ENCODE measurements around the gene KCNH8. TPM values are rescaled to one million over a fixed set of nuclear protein-coding genes. Genes with fewer than 3 reads are reported as not detected.

Gene KCNH8
- total and polyA plus RNA-seq, 10 of the 15 experiments (the other 5 are each of a cell fraction or from before 2014, with no cell fraction given), result under 0.01 to 0.18 (median 0.07) TPM; not detected in 2

GRCh38 chr3:19428729-19429128, 280.4 kb downstream of the KCNH8 start:
- in situ Hi-C loops (cut with MboI), result no loop called here
- ChIA-PET POLR2A (no interaction called here), RAD21 (ENCODE audit: unreplicated experiment) (no interaction called here), SMC1A (ENCODE audit: uncharacterized antibody, unreplicated experiment) (no interaction called here), CTCF (no interaction called here)
- WGBS (ENCODE audit: insufficient coverage, insufficient replicate concordance, low lambda C conversion rate, missing lambda C conversion rate), result 56% methylated on average over 7 of the region's 7 CpGs
- Histone ChIP-seq H3K9me3 (replicated peaks; ENCODE audit: control insufficient read depth, insufficient read depth, low read length) (no peaks in the 10 kb centered on the region; the same call in 2 of the 3 replicates), H3K27ac (ENCODE audit: control insufficient read depth, insufficient read depth) (no peak overlapping the region), H3K4me3 (no peak overlapping the region), H2AFZ (ENCODE audit: control insufficient read depth, low read depth, low read length) (no peak overlapping the region), H3K27me3 (replicated peaks in 1 of 2; ENCODE audit: control insufficient read depth in 2 of 2, insufficient read depth in 2 of 2, low read length in 1 of 2) (no peaks in the 10 kb centered on the region), H3K4me1 (ENCODE audit: control insufficient read depth, insufficient read depth, low read length) (no peaks in the 10 kb centered on the region), H3K9ac (ENCODE audit: control insufficient read depth, insufficient read depth, low read length) (no peak overlapping the region), H4K20me1 (ENCODE audit: control insufficient read depth, insufficient read depth) (no peaks in the 10 kb centered on the region), H3K36me3 (ENCODE audit: control insufficient read depth in 2 of 2, insufficient read depth in 2 of 2, low read length in 1 of 2) (no peaks in the 10 kb centered on the region), H3K4me2 (ENCODE audit: control insufficient read depth, insufficient read depth) (no peak overlapping the region), H3K79me2 (ENCODE audit: control insufficient read depth, insufficient read depth, low read length) (no peaks in the 10 kb centered on the region)
- BruUV-seq (replicated peaks), result no TSS peak
- no peak for FAIRE-seq
- no peak for DNase-seq (ENCODE audit: low read depth, low spot score)
- intact Hi-C loops (cut with micrococcal nuclease; ENCODE audit: unreplicated experiment), result no loop called here
- ATAC-seq, result no peak
- TF ChIP-seq BCLAF1 (IDR thresholded peaks at IDR 0.05), result no peak

- Histone ChIP-seq H4K20me1 (ENCODE audit: control insufficient read depth, insufficient read depth) (no peaks in the 10 kb centered on the region), H3K4me2 (ENCODE audit: control insufficient read depth, insufficient read depth) (no peak overlapping the region), H3K79me2 (ENCODE audit: control insufficient read depth, insufficient read depth, low read length) (no peaks in the 10 kb centered on the region), H3K27ac (ENCODE audit: control insufficient read depth, insufficient read depth) (no peak overlapping the region), H3K4me1 (ENCODE audit: control insufficient read depth, insufficient read depth, low read length) (no peaks in the 10 kb centered on the region), H2AFZ (ENCODE audit: control insufficient read depth, low read depth, low read length) (no peak overlapping the region), H3K4me3 (no peak overlapping the region), H3K27me3 (replicated peaks in 1 of 2; ENCODE audit: control insufficient read depth in 2 of 2, insufficient read depth in 2 of 2, low read length in 1 of 2) (no peaks in the 10 kb centered on the region), H3K9ac (ENCODE audit: control insufficient read depth, insufficient read depth, low read length) (no peak overlapping the region), H3K36me3 (ENCODE audit: control insufficient read depth in 2 of 2, insufficient read depth in 2 of 2, low read length in 1 of 2) (no peaks in the 10 kb centered on the region), H3K9me3 (replicated peaks; ENCODE audit: control insufficient read depth, insufficient read depth, low read length) (no peaks in the 10 kb centered on the region; the same call in 2 of the 3 replicates)
- POLR2A ChIA-PET, result no interaction called here
- BruUV-seq (replicated peaks), result no TSS peak
- CTCF ChIA-PET, result no interaction called here
- in situ Hi-C loops (cut with MboI) (no loop called here), intact Hi-C loops (cut with micrococcal nuclease; ENCODE audit: unreplicated experiment) (no loop called here)
- ATAC-seq (no peak), DNase-seq (ENCODE audit: low read depth, low spot score) (no peak), FAIRE-seq (no peak)
- 46% methylated on average over 2 of the region's 2 CpGs for WGBS (ENCODE audit: insufficient coverage, insufficient replicate concordance, low lambda C conversion rate, missing lambda C conversion rate)
- SMC1A ChIA-PET (ENCODE audit: uncharacterized antibody, unreplicated experiment), result interaction anchor here (0.6 kb wide), 1 partner anchor 1382 kb away, joined by 3 read pairs; no protein-coding TSS in a partner anchor
- RAD21 ChIA-PET (ENCODE audit: unreplicated experiment), result no interaction called here
- no peak for TF ChIP-seq ZNF687 (IDR thresholded peaks at IDR 0.05)
- no peak for TF ChIP-seq BCL11A (IDR thresholded peaks at IDR 0.05; ENCODE audit: low read depth, low read length)
- no peak for TF ChIP-seq PRDM15 (CRISPR knock-in tag; IDR thresholded peaks at IDR 0.05)
- TF ChIP-seq PAX8 (IDR thresholded peaks at IDR 0.05), result no peak
- TF ChIP-seq TARDBP (IDR thresholded peaks at IDR 0.05; ENCODE audit: borderline replicate concordance), result no peak
- TF ChIP-seq SREBF2 (IDR thresholded peaks at IDR 0.05; ENCODE audit: low read length), result no peak
Observed at GRCh38 chr3:19432669-19433068, 284.4 kb downstream of the KCNH8 start.
